Stimulated activated CD8-positive, alpha-beta memory T cell treated with anti-CD3 and anti-CD28 coated beads, Interleukin-12 subunit alpha, Interleukin-12 subunit beta, amount 100 ng/mL, for 1 hour (primary cell): ENCODE data around the gene RHOB.

Source experiments
- DNase-seq: peaks from one replicate; pipeline ENCODE4 v3.0.0-alpha.2; 2020; ENCODE audit warnings: low read depth

Gene RHOB

GRCh38 chr2:20438334-20439192, 8.3 kb upstream of the RHOB start:
- DNase-seq: no peak

DNA sequence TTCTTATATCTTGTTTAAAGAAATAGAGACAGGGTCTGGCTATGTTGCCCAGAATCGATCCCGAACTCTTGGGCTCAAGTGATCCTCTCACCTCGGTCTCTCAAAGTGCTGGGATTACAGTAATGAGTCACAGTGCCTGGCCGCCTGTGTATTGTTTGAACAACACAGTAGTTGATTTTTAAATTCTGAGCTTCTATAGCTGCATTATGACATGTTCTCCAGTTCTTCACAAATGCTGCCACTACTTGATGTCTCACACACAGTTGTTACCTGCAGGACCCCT, 7.7 kb upstream of the RHOB start:
- DNase-seq: no peak

DNA sequence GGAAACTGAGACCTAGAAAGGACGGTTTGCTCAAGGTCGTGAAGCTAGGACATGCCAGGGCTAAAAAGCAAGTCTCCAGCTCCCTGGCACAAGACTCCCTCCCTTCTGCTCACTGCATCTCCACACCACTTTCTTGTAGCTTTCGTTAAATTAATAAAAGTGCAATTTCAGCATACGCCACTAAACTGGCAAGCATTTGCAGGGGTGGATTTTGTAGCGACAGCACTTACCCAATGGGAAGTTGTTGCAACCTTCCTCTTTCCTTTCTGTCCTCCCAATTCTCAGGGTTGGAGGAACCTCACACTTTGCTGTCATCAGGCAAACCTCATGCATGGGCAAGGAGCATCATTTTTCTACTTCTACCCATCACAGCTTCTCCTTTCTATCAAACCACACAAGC, 7.4 kb upstream of the RHOB start:
- no peak for DNase-seq

- DNase-seq: no peak
Observed at GRCh38 chr2:20440001-20440560, 6.8 kb upstream of the RHOB start.

DNA sequence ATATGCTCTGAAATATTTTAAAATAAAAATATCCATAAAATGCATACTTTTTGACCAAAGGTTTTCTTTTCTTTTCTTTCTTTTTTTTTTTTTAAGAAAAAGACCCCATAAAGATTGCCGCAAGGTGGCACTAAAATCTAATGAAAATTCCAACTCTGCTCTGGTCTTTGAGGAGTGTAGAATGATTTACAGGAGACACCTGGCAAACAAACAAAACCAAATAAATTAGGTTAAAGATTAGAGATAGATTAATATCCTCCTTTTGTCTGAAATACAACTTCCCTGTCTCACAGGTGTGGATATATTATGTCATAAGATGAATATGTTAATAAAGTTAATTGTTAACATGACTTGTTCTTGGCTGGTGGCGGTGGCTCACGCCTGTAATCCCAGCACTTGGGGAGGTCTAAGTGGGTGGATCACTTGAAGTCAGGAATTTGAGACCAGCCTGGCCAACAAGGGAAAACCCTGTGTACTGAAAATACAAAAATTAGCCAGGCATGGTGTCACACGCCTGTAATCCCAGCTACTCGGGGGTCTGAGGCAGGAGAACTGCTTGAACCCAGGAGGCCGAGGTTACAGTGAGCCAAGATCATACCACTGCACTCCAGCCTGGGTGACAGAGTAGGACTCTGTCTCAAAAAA, 3.5 kb upstream of the RHOB start:
- no peak for DNase-seq

DNA sequence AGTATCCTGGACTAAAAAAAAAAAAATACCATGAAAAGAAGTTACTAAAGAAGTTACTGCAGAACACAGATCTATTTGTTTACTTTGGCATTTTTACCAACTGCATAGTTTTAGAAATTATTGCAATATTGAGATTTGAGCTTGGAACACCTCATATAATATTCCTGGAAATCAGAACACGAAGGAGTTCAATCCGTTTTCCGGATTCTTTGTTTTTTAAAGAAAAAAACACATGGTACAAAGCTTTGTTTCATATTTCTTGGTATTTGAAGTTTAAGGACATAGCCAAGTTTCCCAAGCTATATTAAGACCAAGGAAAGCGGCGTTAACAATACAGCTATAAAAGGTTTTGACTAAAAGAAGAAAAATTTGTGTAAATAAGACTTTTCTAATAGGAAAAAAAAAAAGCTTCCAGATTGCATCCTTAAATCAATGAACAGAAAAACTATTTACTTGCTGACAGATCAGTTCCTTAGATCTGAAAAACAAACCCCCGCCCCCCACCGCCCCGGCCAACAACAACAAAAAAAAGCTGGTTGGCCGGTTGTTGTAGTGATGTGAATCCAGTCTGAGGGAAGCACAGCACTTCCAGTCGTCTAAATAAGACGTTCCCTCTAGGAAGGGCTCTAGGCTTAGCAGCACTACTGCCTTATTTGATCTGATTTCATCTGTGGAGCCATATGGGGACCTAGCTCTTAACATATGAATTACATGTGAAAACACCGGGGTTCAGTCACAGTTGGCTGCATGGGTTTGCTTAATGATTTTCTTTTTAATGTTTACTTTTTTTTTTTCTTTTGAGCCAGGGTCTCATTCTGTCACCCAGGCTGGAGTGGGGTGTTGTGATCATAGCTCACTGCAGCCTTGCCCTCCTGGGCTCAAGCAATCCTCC, 2.5 kb upstream of the RHOB start:
- no peak for DNase-seq

DNA sequence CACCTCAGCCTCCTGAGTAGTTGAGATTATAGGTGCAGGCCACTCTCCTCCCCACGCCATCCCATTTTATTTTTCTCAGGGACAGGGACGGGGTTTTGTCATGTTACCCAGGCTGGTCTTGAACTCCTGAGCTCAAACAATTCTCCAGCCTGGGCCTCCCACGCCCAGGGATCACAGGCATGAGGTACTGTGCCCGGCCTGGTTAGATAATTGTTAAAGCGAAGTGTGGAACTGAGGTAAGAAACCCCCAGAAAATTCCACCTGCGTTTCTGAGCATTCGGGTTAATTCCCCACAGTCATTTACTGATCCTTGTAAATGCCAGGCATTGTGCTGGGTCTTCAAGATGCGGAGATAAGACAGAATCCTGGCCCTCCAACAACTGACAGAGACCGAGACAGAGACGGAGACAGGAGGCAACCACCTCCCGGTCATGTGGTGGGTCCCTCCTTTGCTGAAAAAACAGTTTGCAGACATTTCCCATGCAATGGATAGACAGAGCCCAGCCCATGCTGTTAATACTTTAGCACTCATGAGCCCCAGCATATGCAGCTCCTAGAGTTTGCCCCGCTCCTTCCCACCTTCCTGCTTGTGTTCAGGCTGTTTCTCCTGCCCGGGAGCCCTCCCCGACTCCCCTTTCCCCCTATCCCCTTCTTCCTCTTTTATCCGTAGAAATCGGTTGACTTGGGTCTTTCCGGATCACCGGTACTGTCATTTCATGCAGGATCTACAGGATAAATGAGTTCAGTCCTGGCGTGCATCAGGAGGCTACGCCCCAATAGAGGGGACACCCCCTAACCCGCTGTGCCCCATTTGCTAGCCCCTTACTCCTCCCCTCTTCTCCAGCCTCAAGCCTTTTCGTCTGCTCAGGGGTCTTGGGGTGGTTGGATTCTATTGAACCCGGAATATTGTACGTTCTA, 1.6 kb upstream of the RHOB start:
- DNase-seq: no peak

DNA sequence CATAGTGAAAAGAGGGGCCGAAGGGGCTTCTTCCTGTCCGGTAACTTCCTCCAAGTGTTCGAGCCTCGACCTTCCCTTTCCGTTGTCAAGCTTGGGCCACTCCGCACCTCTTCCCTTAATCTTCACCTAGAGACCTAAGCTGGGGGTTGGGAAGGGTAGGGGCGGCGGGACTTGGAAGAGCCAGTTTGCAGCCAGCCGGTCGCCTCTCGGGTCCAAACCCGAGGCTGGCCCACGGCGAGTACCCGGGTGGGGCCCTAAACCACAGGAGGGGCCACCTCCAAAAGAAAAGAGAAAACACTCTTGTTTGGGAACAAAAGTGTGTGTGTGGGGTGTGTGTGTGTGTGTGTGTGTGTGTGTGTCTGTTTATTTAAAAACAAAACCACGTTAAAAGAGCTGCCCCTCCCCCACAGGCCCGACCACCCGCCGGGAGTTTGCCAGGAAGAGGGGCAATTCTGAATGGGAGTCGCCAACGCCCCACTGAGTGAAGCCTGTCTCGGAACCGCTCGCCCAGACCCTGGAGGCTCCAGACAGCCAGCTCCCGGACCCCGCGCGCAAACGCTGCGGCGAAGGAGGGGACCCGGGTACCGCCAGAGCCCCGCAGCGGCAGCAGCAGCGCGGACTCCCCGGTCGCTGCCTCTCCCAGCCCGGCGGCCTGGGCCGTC, 488 bp upstream of the RHOB start:
- no peak for DNase-seq

- DNase-seq: no peak
Observed at GRCh38 chr2:20447437-20448245, 767 bp downstream of the RHOB start.

GRCh38 chr2:20448246-20448976, 1.5 kb downstream of the RHOB start:
- DNase-seq: no peak

GRCh38 chr2:20448977-20449306, 2.1 kb downstream of the RHOB start:
- DNase-seq: no peak

DNA sequence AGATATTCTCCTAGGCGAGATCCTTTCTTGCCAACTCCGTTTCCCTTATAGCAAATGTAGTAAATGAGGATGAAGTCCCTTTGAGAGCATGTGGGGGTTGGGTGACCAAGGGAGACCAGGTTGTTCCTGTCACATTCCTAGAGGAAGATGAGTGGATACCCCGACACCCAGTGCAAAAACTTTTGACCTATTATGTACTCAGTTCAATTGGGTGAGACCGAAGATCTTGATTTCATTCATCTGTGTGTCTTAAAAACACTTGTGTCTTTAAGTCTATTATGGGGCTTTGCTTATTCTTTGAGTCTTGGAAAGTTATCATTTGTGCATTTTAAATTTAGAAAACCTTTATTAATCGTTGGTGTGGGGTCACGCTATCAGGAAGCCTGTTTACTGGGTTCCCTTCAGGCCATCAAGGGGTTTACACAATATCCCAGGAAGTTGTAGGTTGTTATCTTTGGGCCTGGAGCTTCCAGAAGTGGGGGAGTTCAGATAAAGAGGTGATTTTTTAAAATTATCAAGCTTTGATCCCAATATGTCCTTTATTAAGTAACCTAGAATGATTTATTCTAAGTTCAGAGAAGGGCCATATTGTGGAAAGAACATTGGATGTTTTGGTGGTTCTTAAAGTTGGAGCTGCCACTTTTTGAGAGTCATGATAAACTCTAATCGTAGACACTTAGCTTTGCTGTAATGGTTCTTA, 2.8 kb downstream of the RHOB start:
- DNase-seq: no peak

DNA sequence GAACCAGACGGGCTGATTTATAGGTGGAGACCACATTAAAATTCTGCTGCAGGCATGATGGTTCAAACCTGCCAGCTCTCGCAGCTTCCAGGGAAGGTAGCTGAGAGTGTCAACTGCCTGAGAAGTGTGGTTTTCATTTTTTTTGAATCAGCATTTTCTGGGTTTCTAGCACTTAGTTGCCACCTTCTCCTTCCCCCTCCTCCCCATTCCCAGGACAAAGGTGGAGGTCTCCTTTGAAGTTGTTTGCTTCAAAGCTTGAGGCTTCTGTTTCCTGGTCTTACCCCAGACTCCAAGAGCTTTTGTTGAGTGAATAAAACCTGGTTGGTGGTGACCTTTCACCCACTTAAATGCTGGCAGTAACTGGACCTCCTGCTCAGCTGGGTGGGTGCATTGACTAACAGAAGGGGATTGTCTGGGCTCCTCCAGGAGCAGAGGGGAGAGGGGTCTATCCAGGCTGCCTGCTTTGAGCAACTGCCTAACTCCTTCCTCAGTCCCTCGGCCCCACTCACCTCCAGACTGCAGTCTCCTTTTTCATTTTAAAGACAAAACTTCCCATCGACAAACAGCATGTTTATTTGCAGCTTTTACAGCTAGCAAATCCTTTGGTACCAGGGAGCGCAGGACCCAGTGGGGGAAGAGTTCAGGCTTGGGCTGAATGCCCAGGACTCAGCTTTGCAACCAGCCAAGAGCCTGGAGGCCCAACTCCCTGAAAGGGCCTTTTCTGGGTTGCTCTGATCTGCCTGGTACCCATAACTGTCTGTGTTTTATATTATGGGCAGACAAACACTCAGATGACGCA, 3.5 kb downstream of the RHOB start:
- no peak for DNase-seq

DNA sequence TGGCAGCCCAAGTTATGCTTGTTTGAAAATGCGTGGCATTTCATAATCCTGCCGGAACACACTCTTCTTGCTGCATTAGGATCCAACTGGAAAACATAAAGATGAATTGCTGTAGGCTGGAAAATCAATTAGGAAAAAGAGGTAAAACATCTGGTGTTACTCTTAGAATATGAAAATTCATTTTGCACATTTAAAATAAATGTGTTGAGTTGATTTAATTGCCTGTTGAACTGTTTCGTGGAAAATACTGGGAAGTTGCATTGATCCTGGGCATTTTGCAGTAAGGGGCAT, 4.1 kb downstream of the RHOB start:
- no peak for DNase-seq

DNA sequence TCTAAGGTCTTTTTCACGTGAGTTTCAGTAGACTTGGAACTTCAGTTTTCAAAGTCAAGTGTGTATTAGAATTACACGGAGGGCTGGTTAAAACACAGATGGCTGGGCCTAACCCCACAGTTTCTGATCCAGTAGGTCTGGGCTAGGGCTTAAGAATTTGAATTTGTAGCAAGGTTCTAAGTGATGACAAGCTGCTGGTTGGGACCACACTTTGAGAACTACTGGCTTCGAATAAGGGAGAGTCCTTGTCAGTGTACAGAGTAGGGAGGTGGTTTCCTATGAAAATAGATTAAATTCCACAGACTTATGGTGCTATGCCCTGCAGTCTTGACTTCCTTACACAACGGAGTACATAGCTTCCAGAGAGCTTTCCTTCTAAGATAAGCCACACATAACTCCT, 4.5 kb downstream of the RHOB start:
- no peak for DNase-seq

DNA sequence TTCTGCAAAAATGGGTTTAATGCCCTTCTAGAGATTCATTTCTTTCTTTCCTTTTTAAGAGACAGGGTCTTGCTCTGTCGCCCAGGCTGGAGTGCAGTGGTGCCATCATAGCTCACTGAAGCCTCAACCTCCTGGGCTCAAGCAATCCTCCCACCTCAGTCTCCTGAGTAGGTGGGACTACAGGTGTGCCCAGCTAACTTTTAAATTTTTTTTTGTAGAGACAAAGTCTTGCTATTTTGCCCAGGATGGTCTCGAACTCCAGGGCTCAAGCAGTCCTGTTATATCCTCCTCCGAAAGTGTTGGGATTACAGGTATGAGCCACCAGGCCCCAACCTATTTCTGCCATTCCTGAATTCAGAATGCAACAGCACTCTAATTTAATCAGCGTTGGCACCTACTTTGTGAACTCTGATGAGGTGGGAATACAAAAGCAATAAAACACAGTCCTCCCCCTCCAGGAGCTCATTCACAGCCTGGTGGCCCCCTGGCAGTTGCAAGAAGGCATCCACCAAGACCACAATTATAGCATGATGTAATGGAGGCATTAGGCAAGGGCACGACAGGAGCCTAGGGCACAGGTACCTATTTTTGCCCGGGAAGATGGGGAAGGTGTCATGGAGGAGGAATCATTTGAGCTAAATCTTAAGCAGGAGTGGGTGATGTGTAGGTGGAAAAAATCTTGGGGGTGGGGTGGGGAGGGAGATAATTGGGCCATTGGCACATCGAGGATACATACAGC, 5.1 kb downstream of the RHOB start:
- DNase-seq: no peak

GRCh38 chr2:20452551-20452950, 5.7 kb downstream of the RHOB start:
- no peak for DNase-seq

- DNase-seq: no peak
Observed at GRCh38 chr2:20453087-20453486, 6.2 kb downstream of the RHOB start.
